Measurements from ENCODE around the gene ECSIT.

ECSIT gene

GRCh38 chr19:11554160-11554559 lies 25.2 kb upstream of the ECSIT start:
- no peak for ATAC-seq
- TF ChIP-seq ISL1 (CRISPR knock-in tag; IDR thresholded peaks at IDR 0.05) (no peak), OSR1 (CRISPR knock-in tag; IDR thresholded peaks at IDR 0.05) (no peak), ZNF8 (CRISPR knock-in tag; IDR thresholded peaks at IDR 0.05) (no peak), PATZ1 (CRISPR knock-in tag; IDR thresholded peaks at IDR 0.05; ENCODE audit: borderline replicate concordance) (no peak), PPARA (CRISPR knock-in tag; IDR thresholded peaks at IDR 0.05; ENCODE audit: borderline replicate concordance) (no peak), RARB (CRISPR knock-in tag; IDR thresholded peaks at IDR 0.05) (no peak), CREB5 (CRISPR knock-in tag; IDR thresholded peaks at IDR 0.05; ENCODE audit: low read depth) (no peak), CSDC2 (CRISPR knock-in tag; IDR thresholded peaks at IDR 0.05) (no peak), BACH2 (CRISPR knock-in tag; IDR thresholded peaks at IDR 0.05; ENCODE audit: borderline replicate concordance) (no peak), ZC3H10 (CRISPR knock-in tag; IDR thresholded peaks at IDR 0.05) (no peak), TSHZ2 (CRISPR knock-in tag; IDR thresholded peaks at IDR 0.05) (no peak), POU6F1 (CRISPR knock-in tag; IDR thresholded peaks at IDR 0.05; ENCODE audit: borderline replicate concordance, low read depth) (no peak)

GRCh38 chr19:11552666-11553372 lies 23.9 kb upstream of the ECSIT start:
- ATAC-seq: no peak
- TF ChIP-seq TOX (CRISPR knock-in tag; IDR thresholded peaks at IDR 0.05; ENCODE audit: borderline replicate concordance) (no peak), SNAI2 (CRISPR knock-in tag; IDR thresholded peaks at IDR 0.05) (no peak), CSRNP3 (CRISPR knock-in tag; IDR thresholded peaks at IDR 0.05) (no peak), ISL1 (CRISPR knock-in tag; IDR thresholded peaks at IDR 0.05) (no peak), POU6F1 (CRISPR knock-in tag; IDR thresholded peaks at IDR 0.05; ENCODE audit: borderline replicate concordance, low read depth) (no peak), RARB (CRISPR knock-in tag; IDR thresholded peaks at IDR 0.05) (no peak), ZFP3 (CRISPR knock-in tag; IDR thresholded peaks at IDR 0.05) (no peak)

- peak; percentile 80 for ATAC-seq
- TF ChIP-seq ZFP3 (CRISPR knock-in tag; IDR thresholded peaks at IDR 0.05) (no peak), RARB (CRISPR knock-in tag; IDR thresholded peaks at IDR 0.05) (no peak), GLIS3 (CRISPR knock-in tag; IDR thresholded peaks at IDR 0.05) (no peak), CSRNP3 (CRISPR knock-in tag; IDR thresholded peaks at IDR 0.05) (no peak), ARNTL (CRISPR knock-in tag; IDR thresholded peaks at IDR 0.05; ENCODE audit: borderline replicate concordance, low read depth) (no peak), SNAI2 (CRISPR knock-in tag; IDR thresholded peaks at IDR 0.05) (no peak), ISL1 (CRISPR knock-in tag; IDR thresholded peaks at IDR 0.05) (no peak), ZFP30 (CRISPR knock-in tag; IDR thresholded peaks at IDR 0.05) (no peak), BACH2 (CRISPR knock-in tag; IDR thresholded peaks at IDR 0.05; ENCODE audit: borderline replicate concordance) (no peak), PATZ1 (CRISPR knock-in tag; IDR thresholded peaks at IDR 0.05; ENCODE audit: borderline replicate concordance) (no peak), ESRRG (CRISPR knock-in tag; IDR thresholded peaks at IDR 0.05) (no peak), PPARA (CRISPR knock-in tag; IDR thresholded peaks at IDR 0.05; ENCODE audit: borderline replicate concordance) (no peak)
Measured at GRCh38 chr19:11551603-11552235, 22.8 kb upstream of the ECSIT start.

Measured in SK-N-SH treated with all-trans-retinoic acid at 6 μM for 48 hours (cell line).